ENCODE measurements around the gene VPREB1. TPM values are rescaled to one million over a fixed set of nuclear protein-coding genes. Genes with fewer than 3 reads are reported as not detected.
"Not testable (repeated sequence)": the region's sequence is repeated elsewhere in the genome, so short reads cannot be mapped to it uniquely, and the experiment has no call there.

Gene VPREB1
- total RNA-seq, 1 experiment from 2014 or later, result not detected

GRCh38 chr22:22245935-22246525 is 1.4 kb downstream of the VPREB1 start:
- DNase-seq (ENCODE audit: low read depth), result no peak

DNA sequence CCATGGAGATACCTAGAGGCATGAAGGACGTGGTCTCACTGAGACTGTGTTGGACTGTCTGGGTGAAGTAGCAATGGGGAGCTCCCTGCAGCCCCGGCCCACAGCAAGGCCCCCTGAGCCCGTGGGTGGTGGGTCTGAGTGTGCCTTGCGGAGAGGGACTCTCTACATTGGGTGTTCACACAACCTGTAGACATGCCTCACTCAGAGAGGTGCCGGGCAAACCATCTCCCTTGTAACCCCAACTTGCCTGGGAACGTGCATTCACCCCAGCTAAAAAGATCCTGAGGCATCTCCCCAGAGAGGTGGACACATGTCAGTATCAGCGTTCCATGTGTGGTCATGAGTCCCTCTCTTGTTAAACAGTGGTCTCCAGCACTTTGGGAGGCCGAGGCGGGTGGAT is 2.1 kb downstream of the VPREB1 start:
- no peak for DNase-seq (ENCODE audit: low read depth)

GRCh38 chr22:22248878-22249277 is 4.3 kb downstream of the VPREB1 start:
- DNase-seq (ENCODE audit: low read depth), result no peak

GRCh38 chr22:22250651-22251050 is 6.1 kb downstream of the VPREB1 start:
- DNase-seq (ENCODE audit: low read depth), result not testable (repeated sequence)

DNA sequence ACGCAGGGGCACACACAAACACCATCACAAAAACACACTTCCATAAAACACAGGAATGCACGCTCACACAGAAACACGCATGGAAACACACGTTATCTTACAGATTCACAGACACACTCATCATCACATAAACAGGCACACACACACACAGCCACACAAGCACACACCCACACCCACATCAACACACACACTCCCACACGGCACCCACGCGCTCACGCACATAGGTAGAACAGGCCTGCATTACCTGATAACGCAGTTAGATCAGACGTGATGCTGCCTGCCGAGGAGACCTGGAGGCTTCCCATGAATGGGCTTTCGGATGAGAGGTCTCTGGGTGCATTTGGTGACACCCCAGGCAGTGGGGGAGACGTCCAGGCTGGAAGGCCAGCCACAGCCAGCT is 11.5 kb downstream of the VPREB1 start:
- not testable (repeated sequence) for DNase-seq (ENCODE audit: low read depth)

DNA sequence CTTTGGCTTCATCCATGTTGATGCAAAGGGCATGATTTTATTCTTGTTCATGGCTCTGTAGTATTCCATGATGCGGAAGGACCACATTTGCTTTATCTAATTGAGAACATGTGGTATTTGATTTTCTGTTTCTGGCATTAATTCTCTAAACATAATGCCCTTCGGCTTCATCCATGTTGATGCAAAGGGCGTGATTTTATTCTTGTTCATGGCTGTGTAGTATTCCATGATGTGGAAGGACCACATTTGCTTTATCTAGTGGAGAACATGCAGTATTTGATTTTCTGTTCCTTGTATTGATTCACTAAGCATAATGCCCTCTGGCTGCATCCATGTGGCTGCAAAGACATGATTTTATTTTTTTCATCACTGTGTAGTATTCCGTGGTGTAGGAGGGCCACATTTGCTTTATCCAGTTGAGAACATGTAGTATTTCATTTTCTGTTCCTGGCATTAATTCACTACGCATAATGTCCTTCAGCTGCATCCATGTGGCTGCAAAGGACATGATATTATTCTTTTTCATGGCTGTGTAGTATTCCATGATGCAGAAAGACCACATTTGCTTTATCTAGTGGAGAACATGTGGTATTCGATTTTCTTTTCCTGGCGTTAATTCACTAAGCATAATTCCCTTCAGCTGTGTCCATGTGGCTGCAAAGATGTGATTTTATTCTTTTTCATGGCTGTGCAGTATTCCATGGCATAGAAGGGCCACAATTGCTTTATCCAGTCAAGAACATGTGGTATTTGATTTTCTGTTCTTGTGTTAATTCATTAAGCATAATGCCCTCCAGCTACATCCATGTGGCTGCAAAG is 14.2 kb downstream of the VPREB1 start:
- not testable (repeated sequence) for DNase-seq (ENCODE audit: low read depth)

DNA sequence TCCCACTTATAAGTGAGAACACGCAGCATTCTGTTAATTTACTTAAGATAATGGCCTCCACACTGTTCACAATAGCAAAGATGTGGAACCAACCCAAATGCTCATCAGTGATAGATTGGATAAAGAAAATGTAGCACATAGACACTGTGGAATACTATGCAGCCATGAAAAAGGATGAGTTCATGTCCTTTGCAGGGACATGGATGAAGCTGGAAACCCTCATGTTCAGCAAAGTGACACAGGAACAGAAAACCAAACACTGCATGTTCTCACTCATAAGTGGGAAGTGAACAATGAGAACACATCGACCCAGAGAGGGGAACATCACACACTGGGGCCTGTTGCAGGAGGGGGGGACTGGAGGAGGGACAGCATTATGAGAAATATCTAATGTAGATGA is 15.6 kb downstream of the VPREB1 start:
- not testable (repeated sequence) for DNase-seq (ENCODE audit: low read depth)

DNA sequence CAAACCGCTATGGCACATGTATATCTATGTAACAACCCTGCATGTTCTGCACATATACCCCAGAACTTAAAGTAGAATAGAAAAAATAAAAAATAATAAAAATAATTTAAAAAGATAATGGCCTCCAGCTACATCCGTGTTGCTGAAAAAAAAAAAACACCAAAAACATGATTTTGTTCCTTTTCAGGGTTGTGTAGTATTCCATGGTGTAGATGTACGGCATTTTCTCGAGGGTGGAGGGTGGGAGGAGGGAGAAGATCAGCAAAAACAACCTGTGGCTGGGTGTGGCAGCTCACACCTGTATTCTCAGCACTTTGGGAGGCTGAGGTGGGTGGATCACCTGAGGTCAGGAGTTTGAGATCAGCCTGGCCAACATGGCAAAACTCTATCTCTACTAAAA is 16.0 kb downstream of the VPREB1 start:
- not testable (repeated sequence) for DNase-seq (ENCODE audit: low read depth)

GRCh38 chr22:22262332-22263074 is 17.9 kb downstream of the VPREB1 start:
- peak; percentile 51 for DNase-seq (ENCODE audit: low read depth)

DNA sequence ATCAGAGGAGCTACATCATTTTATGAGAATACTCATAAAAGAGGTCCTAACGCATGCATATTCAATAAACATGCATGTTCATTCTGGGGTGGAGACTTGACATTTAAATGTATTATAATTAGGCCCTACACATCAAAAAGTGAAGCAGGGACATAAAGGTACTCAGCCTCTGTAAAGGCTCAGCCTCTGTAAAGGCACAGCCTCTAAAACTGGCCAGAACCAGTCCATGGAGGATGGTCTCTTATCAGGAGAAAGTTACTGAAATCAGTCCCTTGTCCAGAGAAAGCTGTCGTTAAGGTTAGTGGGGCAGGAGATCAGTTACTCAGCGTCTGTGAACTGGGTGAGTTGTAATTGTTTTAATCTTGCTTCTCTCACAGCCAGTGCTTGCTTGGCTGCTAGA is 19.2 kb downstream of the VPREB1 start:
- DNase-seq (ENCODE audit: low read depth), result not testable (repeated sequence)

DNA sequence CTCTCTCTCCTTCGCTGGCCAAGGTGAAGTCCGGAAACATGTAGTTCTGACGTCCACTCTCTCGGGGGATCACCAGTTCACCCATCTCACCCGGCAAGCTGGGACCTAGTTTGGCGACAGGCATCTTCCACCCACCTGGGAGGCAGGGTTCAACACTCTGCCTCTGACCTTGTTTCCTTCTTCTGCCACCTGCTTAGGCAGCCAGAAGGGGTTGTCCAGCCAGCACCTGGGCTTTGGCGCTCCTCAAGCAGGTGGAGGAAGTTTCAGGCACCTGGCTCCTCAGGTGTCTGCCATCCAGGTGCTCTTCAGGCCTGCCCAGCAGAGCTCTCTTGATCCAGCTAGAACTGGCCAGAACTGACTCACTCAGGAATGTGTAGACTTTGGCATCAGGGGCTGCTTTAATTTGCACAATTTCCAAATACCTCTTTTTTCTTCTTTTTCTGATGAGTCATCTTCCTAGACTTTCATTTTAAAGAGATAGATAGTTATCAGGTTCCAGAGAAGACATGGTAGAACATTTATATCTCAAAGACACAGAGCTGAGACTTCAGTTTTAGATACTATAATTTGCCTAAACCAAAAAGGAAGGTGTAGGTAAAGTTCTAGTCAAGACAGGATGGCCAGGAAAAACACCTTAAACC is 25.6 kb downstream of the VPREB1 start:
- not testable (repeated sequence) for DNase-seq (ENCODE audit: low read depth)

DNA sequence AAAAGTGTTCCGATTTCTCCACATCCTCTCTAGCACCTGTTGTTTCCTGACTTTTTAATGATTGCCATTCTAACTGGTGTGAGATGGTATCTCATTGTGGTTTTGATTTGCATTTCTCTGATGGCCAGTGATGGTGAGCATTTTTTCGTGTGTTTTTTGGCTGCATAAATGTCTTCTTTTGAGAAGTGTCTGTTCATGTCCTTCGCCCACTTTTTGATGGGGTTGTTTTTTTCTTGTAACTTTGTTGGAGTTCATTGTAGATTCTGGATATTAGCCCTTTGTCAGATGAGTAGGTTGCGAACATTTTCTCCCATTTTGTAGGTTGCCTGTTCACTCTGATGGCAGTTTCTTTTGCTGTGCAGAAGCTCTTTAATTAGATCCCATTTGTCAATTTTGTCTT is 32.8 kb downstream of the VPREB1 start:
- DNase-seq (ENCODE audit: low read depth), result not testable (repeated sequence)

GRCh38 chr22:22284962-22285756 is 40.6 kb downstream of the VPREB1 start:
- DNase-seq (ENCODE audit: low read depth), result not testable (repeated sequence)

DNA sequence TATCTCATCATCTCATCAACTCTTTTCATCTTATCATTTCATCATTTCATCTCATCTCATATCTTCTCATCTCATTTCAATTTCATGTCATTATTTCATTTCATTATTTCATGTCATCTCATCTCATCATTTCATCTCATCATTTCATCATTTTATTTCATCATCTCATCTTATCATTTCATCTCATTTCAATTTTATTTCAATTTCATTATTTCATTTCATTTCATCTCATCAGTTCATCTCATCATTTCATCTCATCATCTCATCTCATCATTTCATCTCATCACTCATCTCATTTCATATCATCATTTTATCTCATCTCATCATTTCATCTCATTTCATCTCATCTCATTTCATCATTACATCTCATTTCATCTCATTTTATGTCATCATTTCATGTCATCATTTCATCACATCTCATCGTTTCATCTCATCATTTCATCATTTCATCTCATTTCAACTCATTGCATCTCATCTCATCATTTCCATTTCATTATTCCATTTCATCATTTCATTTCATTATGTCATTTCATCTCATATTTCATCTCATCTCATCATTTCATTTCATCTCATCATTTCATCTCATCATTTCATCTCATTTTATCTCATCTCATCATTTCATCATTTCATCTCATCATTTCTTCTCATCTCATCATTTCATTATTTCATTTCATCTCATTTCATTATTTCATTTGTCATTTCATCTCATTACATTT is 42.0 kb downstream of the VPREB1 start:
- not testable (repeated sequence) for DNase-seq (ENCODE audit: low read depth)

DNA sequence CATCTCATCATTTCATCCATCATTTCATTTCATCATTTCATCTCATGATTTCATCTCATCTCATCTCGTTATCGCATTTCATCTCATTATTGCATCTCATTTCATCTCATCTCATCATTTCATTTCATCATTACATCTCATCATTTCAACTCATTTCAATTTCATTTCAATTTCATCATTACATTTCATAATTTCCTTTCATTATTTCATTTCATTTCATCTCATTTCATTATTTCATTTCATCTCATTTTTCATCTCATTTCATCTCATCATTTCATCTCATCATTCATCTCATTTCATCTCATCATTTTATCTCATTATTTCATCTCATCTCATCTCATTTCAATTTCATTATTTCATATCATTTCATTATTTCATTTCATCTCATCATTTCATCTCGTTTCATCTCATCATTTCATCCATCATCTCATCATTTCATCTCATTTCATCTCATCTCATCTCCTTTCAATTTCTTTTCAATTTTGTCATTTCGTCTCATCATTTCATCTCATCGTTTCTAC is 42.6 kb downstream of the VPREB1 start:
- DNase-seq (ENCODE audit: low read depth), result not testable (repeated sequence)

DNA sequence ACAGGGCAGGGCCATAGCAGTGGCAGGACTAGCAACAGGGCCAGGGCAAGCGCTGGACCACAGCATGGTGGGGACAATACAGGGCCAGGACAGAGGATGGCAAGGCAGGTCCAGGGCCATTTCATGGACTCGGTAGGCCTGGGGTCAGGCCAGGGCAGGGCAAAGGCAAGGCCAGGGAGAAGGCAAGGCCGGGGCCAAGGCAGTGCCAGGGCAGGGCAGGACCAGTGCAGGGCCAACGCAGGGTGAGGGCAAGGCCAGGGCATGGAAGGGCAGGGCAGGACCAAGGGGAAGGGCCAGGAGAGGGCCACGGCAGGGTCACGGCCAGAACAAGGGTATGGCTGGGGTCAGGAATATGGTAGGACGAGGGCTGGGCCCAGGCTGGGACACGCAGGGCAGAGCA is 45.1 kb downstream of the VPREB1 start:
- not testable (repeated sequence) for DNase-seq (ENCODE audit: low read depth)

DNA sequence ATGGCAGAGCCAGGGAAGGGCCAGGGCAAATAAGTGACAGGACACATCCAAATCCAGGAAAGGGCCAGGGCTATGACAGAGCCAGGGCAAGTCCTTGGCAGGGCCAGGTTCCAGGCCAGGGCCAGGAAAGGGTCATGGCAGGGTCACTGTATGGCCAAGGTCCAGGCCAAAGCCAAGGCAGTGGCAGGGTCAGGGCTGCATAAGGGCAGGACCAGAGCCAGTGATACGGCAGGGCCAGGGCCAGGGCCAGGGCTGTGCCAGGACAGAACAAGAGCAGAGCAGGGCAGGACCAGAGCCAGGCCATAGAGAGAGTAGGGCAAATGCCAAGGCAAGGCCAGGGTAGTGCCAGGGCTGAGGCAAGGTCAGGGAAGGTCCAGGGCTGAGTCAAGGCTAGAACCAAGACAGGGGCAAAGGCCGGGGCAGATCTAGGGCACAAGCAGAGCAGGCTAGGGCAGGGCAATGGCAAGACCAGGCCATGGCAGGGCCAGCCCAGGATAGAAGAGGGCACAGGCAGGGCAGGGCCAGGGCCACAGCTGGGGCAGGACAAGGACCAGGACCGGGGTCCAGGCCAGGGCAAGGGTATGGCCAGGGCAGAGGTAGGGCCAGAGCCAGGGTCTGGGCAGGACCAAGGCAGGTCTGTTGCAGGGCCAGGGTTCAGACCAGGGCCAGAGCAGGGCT is 46.7 kb downstream of the VPREB1 start:
- DNase-seq (ENCODE audit: low read depth), result not testable (repeated sequence)

DNA sequence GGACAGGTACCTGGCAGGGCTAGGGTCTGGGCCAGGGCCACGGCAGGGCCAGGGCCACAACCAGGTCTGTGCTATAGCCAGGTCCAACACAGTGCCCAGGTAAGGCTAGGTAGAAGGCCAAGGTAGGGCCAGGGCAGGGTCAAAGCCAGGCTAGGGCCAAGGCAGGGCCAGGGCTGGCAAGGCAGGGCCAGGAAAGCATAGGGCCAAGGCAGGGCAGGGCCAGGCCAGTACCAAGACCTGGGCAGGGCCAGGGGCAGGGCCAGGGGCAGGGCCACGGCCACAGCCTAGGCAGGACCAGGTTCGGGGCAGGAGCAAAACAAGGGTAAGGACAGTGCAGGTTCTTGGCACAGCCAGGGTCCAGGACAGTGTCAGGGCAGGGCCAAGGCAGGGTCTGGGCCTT is 48.1 kb downstream of the VPREB1 start:
- DNase-seq (ENCODE audit: low read depth), result not testable (repeated sequence)

- DNase-seq (ENCODE audit: low read depth), result not testable (repeated sequence)
Observed at GRCh38 chr22:22293436-22293835, 48.9 kb downstream of the VPREB1 start.

DNA sequence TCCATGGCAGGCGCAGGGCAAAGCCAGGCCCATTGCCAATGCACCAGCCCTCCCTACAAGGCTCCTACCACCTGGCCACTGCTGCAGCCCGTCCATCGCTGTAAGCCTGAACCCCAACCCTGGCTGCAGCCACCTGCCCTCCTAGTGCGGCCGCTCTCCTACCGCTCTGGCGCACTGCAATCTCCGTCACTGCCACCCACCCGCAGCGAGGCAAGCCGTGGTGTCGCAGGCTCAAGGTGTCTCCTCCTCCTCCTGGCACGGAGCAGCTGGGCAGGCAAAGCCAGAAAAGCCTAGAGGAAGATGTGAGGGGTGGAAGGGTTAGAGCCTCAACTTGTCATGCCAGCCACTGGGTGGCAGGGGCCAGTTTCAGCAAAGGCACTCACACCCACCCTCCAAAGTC is 50.1 kb downstream of the VPREB1 start:
- not testable (repeated sequence) for DNase-seq (ENCODE audit: low read depth)

Data from Daoy (cell line).